Body of pancreas (tissue), 4 donors: ENCODE results near the gene CAMSAP1.

Experiments used
- CTCF ChIP-seq, 7 experiments: fragments of 450-650 bp in 4 of 7; fragments of 200-600 bp in 3 of 7; sonication (generic) in 3 of 7; IDR thresholded peaks; one replicate each; pipeline ENCODE4 v1.5.1; 2016 to 2019; ENCODE audit warnings: antibody characterized with exemption in 7 of 7
- POLR2A ChIP-seq, 3 donors: fragments of 450-650 bp; IDR thresholded peaks; one replicate each; pipeline ENCODE4 v1.6.1; 2016; ENCODE audit warnings: antibody characterized with exemption in 3 of 3, mild to moderate bottlenecking in 2 of 3

- no peak for TF ChIP-seq POLR2A (IDR thresholded peaks at IDR 0.05)
- no peak for TF ChIP-seq CTCF (IDR thresholded peaks at IDR 0.05)
These were observed 44.7 kb upstream of the CAMSAP1 start for GRCh38 chr9:135951889-135952663.
